GM12892 (cell line): ENCODE measurements around the gene ALPK1.

Experiments
- POLR2A ChIP-seq: IDR thresholded peaks from 2 replicates; pipeline ENCODE4 v1.6.1; 2011; ENCODE audit warnings: low read depth, low read length, control low read depth
- TAF1 ChIP-seq: IDR thresholded peaks from 2 replicates; pipeline ENCODE4 v1.6.1; 2011; ENCODE audit warnings: low read depth, mild to moderate bottlenecking, control low read depth, low read length, borderline replicate concordance

DNA sequence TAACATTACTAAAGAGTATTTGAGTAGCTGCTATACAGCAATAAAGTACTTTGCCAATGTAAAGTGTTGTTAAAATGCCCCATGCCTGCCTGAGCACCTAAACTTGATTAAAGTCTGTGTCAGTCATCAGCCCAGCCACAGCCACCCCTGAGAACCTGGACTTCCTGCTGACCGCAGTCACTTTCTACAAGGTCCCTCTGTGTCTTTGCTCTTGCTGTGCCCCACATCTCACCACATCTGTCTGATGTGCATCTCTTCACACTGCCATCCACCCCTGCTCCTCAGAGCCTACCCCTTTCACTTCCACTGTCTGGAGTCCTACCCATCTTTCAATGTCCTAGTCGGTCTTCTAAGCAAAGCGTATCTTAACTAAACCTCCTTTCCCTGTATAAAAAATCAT is 25.7 kb downstream of the ALPK1 start:
- TF ChIP-seq POLR2A (no peak), TAF1 (no peak)
